GM18951 (cell line): ENCODE results near the gene ITGA11.

ENCODE experiments used
- POLR2A ChIP-seq: IDR thresholded peaks from 4 replicates; pipeline ENCODE4 v1.6.1; 2011; ENCODE audit warnings: mild to moderate bottlenecking; ENCODE audit not compliant: insufficient read length, insufficient read depth; ENCODE audit errors: extremely low read depth
- in situ Hi-C: fragments of 300-500 bp; cut with MboI; formaldehyde crosslinking; loops from one replicate; pipeline ENCODE4 v1.12.0; 2022; ENCODE audit warnings: low sequenced_read_pairs, mixed read lengths, inconsistent platforms; ENCODE audit not compliant: unreplicated experiment

ITGA11 gene

GRCh38 chr15:68396068-68396467 is 35.9 kb downstream of the ITGA11 start:
- in situ Hi-C loops = no loop called here
- TF ChIP-seq POLR2A = no peak

- in situ Hi-C loops = no loop called here
Measured at GRCh38 chr15:68391121-68391520, 40.8 kb downstream of the ITGA11 start.

GRCh38 chr15:68389936-68390817 is 41.8 kb downstream of the ITGA11 start:
- in situ Hi-C loops = no loop called here
- no peak for TF ChIP-seq POLR2A

More at GRCh38 chr15:68391121-68391520, 40.8 kb downstream of the ITGA11 start:
- no peak for TF ChIP-seq POLR2A

GRCh38 chr15:68389041-68389930 is 42.7 kb downstream of the ITGA11 start:
- TF ChIP-seq POLR2A = no peak
- in situ Hi-C loops = no loop called here

GRCh38 chr15:68387381-68388143 is 44.4 kb downstream of the ITGA11 start:
- in situ Hi-C loops = no loop called here

GRCh38 chr15:68386587-68387288 is 45.2 kb downstream of the ITGA11 start:
- TF ChIP-seq POLR2A = no peak
- in situ Hi-C loops = no loop called here

More at GRCh38 chr15:68387381-68388143, 44.4 kb downstream of the ITGA11 start:
- TF ChIP-seq POLR2A = no peak

- no peak for TF ChIP-seq POLR2A
- in situ Hi-C loops = no loop called here
Measured at GRCh38 chr15:68385671-68386586, 46.0 kb downstream of the ITGA11 start.

GRCh38 chr15:68385240-68385561 is 46.8 kb downstream of the ITGA11 start:
- TF ChIP-seq POLR2A = no peak
- in situ Hi-C loops = no loop called here

- TF ChIP-seq POLR2A = no peak
- in situ Hi-C loops = no loop called here
Measured at GRCh38 chr15:68384451-68385239, 47.3 kb downstream of the ITGA11 start.

GRCh38 chr15:68383161-68384074 is 48.5 kb downstream of the ITGA11 start:
- in situ Hi-C loops = no loop called here
- no peak for TF ChIP-seq POLR2A
